GM18867 (cell line): ENCODE results near the gene CTDSP1.

ENCODE experiments used
- ATAC-seq: cut with Tn5 transposase; IDR thresholded peaks from one replicate; pipeline ENCODE4 v1.9.1; 2021; ENCODE audit warnings: mild to moderate bottlenecking, moderate library complexity; ENCODE audit not compliant: unreplicated experiment

The CTDSP1 gene

DNA sequence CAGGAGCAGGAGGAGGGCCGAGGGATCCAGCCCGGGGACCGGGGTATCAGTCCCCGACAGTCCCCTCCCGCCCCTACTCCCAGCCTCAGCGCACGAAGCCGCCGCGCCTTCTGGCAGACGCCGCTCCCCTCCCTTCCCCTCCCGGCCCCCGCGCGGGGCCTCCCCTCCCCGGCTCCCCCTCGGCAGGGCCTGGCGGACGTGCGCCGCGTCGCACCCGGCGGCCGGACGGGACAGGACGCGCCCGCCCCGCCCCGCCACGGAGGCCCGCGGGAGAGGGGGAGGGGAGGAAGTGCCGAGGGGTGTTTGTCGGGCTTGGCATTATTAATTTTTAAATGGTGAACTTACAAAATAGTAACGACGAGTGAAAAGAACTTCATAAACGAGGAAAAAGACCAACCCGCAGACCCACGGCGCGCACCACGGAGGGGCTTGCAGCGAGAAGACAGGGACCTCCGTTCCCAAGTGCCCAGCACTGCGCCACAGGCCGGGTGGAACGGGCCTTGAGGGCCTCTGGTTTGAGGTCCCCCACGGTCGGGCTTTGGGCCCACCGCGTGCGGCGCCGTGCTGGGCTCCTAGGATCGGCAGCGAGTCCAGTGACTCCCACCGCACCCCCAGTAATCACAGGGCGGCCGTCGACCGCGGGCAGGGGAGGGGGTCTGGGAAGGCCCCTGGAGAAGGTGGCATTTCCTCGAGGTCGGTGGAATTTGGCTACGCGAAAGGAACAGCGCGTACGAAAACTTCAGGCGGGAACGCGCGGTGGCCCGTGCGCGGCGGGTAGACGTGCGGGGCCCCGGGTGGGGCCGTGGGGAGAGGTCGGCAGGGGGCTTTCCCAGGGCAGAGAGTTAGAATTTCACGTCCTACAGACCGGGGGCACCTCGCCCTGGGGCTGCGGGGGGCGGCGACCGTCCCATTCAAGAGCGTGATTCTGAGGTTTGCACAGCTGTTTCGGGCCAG lies 954 bp upstream of the CTDSP1 start:
- peak; percentile 25 for ATAC-seq

DNA sequence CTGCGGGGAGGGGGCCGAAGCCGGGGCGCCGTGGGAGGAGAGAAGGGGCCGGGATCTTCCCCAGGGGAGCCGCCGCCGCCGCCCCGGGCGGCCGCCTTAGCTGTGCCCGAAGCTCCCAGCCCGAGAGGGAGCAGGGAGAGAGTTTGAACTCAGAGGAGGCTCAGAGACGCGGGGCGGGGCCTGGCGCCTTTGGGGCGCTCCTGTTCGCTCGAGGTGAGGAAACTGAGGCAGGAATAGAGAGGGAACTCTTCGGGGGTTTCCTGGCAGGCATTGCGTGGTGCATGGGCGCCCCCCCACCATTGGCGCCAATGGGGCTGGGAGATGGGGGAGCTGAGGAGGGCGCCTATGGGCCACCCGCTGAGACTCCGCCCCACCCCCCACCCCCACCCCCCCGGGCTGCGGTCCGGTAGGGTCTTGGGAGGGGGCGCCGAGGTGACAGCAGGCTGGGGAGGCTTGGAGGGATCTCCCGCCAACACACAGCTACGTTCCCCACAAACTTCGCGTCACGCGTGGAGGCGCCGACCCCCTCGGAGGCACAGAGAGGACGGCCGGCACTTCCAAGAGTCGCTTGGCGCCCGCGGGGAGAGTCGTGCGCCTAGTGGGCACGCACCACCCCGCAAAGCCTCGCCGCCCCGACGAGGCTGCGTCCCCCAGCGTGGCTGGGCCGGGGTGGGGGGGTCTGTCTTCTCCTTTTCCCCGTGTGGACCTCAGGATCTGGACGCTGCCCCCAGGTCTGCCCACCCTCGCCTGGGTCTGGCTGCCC lies 680 bp downstream of the CTDSP1 start:
- ATAC-seq: no peak

DNA sequence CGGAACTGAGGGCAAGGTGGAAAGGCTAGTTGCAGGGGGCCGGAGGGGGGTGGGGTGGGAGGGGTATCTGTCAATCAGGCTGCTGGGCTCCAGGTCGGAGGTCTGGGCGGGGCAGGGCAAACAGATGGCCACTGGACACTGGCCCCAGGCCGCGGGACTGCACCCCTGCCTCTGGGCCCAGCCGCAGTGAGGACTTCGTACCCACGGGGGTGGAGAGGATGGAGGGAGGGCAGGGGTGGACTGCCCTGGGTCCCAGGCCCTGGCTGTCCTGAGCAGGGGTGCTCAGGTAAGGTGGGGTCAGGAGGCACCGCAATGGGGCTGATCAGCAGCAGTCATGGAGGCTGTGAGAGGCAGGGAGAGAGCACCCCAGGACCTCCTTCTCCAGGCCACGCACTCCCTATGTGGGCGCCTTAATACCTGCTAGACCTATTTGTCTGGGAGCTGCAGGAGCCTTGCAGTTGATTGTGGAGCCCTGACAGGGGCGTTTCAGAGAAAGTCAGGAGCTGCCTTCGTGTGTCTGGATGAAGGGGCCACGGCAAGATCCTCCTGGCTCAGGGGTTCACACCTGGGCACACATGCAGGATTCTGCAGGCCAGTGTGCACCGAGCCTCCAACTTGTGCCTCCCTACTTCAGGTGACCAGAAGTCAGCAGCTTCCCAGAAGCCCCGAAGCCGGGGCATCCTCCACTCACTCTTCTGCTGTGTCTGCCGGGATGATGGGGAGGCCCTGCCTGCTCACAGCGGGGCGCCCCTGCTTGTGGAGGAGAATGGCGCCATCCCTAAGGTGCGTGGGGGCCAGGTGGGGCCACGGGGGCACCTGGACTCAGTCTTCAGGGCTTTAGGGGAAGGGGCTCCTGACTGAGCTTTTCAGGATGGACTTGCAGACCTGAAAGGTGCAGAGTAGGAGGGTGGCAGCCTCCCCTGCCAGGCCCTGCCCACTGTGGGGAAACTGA lies 1.5 kb downstream of the CTDSP1 start:
- ATAC-seq: no peak

GRCh38 chr2:218401890-218402289 lies 2.2 kb downstream of the CTDSP1 start:
- no peak for ATAC-seq

DNA sequence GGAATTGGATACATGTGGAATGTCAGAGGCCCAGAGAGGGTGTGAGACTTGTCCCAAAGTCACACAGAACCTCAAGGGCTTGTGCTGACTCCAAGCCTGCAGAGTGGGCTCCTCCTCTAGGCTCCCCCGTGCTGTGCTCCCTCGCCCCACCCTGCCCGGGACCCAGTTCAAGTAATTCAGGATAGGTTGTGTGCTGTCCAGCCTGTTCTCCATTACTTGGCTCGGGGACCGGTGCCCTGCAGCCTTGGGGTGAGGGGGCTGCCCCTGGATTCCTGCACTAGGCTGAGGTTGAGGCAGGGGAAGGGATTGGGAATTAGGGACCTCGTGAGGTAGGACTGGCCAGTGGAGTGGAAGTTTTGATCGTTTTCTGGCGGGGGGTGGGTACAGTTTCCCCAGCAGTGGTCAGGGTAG lies 2.8 kb downstream of the CTDSP1 start:
- ATAC-seq: no peak

- ATAC-seq: no peak
These were observed 3.3 kb downstream of the CTDSP1 start for GRCh38 chr2:218402911-218403411.

- no peak for ATAC-seq
These were observed 4.1 kb downstream of the CTDSP1 start for GRCh38 chr2:218403810-218404209.

GRCh38 chr2:218404351-218405085 lies 4.8 kb downstream of the CTDSP1 start:
- no peak for ATAC-seq

DNA sequence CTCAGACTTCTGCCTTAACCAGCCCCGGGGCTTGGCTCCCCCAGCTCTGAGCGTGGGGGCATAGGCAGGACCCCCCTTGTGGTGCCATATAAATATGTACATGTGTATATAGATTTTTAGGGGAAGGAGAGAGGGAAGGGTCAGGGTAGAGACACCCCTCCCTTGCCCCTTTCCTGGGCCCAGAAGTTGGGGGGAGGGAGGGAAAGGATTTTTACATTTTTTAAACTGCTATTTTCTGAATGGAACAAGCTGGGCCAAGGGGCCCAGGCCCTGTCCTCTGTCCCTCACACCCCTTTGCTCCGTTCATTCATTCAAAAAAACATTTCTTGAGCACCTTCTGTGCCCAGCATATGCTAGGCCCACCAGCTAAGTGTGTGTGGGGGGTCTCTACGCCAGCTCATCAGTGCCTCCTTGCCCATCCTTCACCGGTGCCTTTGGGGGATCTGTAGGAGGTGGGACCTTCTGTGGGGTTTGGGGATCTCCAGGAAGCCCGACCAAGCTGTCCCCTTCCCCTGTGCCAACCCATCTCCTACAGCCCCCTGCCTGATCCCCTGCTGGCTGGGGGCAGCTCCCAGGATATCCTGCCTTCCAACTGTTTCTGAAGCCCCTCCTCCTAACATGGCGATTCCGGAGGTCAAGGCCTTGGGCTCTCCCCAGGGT lies 5.5 kb downstream of the CTDSP1 start:
- ATAC-seq: no peak

- no peak for ATAC-seq
These were observed 6.1 kb downstream of the CTDSP1 start for GRCh38 chr2:218405746-218406208.

- peak; percentile 80 for ATAC-seq
These were observed 6.7 kb downstream of the CTDSP1 start for GRCh38 chr2:218406209-218406948.

DNA sequence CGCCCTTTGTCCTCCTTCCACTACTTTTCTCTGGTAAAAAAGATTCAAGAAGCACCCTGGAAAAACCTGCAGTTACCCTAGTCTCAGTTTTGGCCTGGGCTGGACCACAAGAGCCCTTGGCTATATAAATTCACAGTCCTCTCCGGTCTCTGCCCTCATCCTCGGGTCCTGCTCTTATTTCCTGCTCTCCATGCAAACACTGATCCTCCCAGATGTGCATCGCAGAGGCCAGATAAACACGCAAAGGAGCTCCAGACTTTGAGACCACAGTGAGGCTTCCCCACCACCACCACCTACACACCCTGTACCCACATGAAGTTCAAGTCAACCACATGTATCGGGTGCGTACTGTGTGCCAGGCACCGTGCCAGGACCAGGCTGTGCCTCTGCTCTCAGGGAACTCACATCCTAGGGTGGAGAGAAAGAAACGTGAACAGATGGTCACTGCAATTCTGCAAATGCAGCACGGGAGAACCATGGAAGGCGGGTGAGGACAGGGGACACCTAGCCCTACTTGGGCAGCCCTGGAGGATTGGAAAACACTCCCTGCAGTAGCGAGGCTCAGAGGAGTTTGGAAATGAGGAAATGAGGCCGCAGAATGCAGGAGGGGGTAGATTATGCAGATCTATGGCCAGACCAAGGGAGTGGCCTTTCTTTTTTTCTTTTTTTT lies 7.4 kb downstream of the CTDSP1 start:
- ATAC-seq: peak; percentile 6

DNA sequence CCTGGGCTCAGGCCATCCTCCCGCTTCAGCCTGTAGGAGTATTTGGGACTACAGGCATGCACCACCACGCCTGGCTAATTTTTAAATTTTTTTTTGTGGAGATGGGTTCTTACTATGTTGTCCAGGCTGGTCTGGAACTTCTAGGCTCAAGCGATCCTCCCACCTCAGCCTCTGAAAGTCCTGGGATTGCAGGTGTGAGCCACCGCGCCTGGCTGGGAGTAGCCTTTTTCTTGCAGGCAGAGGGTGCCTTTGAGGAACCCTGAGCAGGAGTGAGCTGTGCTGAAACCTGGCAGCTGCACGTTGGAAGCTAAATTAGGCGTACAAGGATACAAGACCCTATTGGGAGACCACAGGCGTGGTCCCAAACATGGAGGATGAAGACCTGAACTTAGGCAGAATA lies 8.0 kb downstream of the CTDSP1 start:
- no peak for ATAC-seq

DNA sequence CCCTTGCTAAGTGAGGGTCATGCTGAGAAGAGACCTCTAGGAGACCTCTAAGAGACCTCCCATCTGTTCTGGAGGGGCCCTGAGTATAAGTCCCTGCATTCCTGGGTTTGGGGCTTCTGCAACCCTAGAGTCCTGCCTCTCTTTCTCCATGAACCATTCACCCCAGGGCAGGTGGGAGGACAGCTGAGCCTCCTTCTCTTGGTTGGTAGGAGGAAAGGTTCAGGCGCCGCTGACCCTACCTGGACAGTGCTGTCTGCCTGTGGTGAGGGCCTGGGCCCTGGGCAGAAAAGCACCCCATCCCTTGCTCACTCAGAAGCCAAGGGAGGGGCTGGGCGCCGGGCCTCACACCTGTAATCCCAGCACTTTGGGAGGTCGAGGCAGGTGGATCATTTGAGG lies 18.7 kb downstream of the CTDSP1 start:
- no peak for ATAC-seq

GRCh38 chr2:218418717-218419458 lies 19.2 kb downstream of the CTDSP1 start, which contains the start of gene VIL1:
VIL1 (plus strand) TSS chr2:218419123; CDS start chr2:218423779, 4,656 bp downstream.
- ATAC-seq: no peak

DNA sequence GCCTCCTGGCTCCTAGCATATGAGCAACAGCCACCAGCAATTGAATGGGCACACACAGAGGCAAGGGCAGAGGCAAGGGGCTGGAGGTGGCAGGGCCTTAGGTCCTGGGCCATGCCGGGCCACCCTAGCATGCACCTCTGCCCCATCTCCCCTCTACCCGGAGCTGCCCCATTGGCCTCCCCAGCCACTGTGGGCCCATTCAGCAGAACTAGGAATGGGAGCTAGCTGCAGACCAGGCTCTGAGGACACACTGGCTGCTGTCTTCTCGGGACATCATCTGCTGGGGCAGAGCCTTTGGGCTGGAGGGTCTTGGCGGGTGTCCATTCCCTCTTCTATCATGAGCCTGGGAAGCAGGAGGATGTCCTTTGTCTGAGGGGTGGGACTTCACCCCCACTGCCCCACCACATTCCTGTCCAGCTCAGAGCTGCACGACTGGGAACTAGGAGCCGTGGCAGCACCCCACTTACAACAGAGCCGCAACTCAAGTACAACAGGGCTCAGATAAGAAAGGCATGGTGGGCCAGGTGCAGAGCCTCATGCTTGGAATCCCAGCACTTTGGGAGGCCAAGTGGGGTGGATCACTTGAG lies 20.1 kb downstream of the CTDSP1 start:
- ATAC-seq: no peak

- ATAC-seq: no peak
These were observed 21.4 kb downstream of the CTDSP1 start for GRCh38 chr2:218421027-218421426.
